Tongue (tissue), 2 donors: Measurements from ENCODE around the gene LPP. TPM values are rescaled to one million over a fixed set of nuclear protein-coding genes. Genes with fewer than 3 reads are reported as not detected.

ENCODE experiments used
- DNase-seq: peaks from one replicate; pipeline ENCODE4 v3.0.0-alpha.2; 2015
- total RNA-seq: library from RNA; depleted of rRNA; stranded (reverse); fragments of >200 nt; gene quantifications from one replicate; pipeline ENCODE4 v1.2.3, GENCODE V29; 2014

LPP gene
- total RNA-seq, 1 donor from 2014 or later: 59.4 TPM

DNA sequence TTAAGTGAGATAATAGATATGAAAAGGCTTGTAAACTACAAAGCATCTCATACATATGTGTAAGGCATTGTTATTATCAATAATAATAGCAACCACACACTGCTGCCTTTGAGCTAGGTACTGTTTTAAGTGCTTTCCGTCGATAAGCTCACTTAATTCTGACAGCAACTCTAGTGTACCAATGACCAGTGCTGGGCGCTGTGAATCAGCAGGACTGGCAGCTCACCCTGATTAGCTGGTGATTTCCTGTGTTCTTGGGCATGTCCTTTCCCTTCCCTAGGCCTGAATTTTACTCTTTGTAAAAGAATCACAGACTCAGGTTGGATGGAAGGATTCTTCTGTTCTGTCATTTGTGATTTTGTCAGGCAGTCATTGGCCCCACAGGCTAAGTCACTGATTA lies 215.6 kb downstream of the LPP start:
- DNase-seq: no peak

DNA sequence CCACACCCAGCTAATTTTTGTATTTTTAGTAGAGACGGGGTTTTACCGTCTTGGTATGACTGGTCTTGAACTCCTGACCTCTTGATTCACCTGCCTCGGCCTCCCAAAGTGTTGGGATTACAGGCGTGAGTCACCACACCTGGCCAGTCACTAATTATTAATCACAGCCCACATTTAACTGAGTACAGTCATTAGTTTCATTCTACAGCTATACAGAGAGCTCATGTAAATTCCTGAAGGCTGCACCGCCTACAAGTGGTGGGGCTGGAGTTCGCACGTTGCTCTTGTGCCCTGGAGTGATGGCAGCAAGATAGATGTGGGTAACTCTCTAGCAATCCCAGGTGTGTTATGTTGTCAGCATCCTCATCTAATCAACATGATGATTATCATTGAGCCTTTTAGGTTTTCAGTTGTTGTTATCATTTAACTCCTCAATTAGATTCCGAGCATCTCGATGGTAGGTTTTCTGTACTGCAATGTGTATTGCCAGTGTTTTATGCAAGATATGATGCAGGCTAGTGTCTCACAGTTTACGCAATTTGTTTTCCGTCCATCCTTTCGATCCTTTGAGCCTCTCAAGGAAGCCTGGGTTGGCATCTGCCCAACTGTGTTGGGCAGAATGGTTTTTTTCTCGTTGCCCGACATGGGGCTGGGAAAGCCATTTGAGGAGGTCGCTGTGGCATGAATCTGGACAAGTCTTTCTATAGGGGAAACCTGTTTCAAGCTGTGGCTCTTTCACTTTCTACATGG lies 216.3 kb downstream of the LPP start:
- no peak for DNase-seq

DNA sequence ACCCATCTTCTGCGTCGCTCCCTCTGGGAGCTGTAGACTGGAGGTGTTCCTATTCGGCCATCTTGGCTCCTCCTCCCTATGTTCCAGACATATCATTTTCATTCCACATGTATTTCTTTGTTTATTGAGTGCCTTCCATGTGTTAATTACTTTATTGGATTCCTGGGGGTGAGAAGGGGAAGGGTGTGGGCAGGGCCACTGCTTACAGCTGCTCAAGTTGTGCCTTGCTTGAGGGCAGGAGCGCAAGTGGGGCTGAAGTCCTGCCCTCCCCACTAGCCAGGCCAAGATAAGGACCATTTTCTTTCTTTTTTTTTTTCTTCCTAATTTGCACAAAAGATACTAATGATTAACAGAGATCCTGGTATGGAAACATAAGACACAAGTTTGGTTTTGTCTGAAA lies 224.8 kb downstream of the LPP start:
- DNase-seq: no peak

DNA sequence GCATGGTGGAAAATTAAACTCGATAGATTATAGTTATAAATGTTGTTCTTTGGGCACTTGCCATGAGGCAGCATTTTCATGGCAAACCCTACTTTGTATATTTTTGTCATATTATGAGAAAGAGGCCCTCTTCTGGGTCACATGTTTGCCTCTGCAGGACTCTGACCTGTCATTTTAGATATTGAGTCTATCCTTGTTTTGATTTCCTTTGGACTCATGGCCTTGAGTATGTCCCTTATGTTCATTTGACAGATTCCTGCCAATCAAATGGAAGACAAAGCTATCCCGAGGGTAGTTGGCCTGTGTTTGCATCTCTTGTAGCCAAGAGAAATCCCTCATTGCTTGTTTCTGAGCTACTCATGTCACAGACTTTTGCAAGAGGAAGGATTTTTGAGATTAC lies 226.3 kb downstream of the LPP start:
- DNase-seq: no peak

DNA sequence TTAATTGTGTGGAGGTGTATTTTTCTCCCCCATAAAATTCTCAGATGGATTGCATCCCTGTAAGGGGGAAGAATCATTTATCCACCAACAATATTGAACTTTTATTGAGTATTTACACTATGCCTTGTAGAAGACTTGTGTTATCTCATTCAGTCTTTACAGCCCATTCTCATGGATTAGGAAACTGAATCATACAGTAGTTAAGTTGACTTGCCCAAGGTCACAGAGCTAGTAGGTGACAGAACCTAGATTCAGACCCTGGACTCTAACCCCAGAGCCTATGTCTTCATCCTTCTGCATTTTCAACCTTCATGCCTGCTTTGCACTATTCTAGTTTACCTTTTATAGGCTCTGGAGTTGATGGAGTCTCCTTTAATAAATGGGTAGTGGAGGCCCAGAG lies 226.8 kb downstream of the LPP start:
- no peak for DNase-seq

DNA sequence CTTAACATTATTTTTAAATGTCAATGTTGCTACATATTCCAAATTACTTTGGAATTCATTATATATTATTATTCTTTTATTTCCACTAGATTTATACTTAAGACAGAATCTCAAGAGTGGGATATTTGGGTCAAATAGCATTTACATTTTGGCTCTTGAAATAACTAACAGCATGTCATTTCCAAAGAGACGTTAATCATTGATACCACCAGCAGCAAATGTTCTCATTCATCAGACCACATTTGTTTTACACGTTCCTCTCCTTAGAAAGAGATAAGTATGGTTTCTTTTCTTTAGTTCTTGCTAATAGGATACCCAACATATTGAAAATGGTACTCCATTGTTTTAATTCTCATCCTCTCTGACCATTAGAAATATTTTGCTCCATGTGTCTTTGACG lies 229.8 kb downstream of the LPP start:
- DNase-seq: no peak

DNA sequence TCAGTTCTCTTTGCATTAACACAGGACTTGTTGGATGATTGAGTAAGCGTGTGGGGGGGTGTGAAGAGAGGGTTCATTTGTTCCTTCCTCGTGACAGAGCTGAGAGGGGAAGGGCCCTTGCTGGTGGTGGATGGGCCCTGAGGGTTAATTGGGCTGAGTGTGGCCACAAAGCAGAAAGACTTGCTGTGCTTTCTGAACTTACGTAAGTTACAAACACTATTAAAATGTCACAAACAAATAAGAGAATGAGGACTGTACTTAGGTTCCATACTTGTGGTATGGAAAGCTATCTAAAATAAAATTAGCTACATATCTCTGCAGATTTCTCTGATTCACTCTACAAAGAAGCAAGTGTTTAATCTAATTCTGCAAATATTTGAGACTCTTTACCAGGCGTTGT lies 231.3 kb downstream of the LPP start:
- no peak for DNase-seq

DNA sequence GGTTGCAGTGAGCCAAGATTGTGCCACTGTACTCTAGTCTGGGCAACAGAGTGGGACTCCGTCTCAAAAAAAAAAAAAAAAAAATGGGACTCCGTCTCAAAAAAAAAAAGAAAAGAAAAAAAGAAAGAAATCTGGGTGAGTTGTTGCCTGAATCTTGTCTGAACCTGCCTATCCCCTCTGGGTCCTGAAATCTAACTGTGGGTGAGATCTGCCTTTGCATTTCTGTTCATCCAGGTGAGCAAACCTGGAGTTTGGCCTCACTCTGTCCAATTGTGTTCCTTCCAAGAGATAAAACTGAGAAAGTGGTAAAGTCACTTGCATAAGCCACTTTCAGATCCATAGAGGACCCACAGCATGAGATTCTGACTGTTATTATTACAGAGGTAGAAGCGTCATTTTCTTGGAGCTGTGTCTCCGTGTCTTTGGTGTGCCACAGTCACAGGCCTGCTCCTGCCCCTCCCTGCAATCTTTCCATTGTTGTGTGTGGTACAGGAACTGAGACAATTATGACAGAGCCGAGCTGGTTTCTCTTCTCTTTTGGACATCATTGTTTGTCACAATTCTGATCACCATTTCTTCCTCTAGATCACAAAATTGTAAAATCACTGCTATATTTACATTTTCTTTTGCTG lies 235.9 kb downstream of the LPP start:
- DNase-seq: peak; percentile 50

DNA sequence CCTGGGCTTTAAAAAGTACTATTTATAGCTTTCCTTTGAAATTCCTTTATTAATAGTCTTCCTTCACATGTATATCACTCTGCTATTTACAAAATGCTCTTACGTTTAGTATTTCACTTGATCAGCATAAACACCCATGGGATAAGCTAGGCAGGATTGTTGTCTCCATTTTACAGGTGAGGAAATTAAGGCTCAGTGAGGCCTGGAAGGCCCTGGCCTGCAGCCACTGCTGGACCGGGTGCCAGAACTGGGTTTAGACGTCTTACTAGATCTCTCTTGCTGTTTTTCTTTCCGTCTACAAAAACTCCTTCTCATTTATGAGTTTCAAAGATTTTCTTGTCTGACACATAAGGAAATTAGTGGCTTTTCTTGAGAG lies 236.4 kb downstream of the LPP start:
- DNase-seq: no peak

DNA sequence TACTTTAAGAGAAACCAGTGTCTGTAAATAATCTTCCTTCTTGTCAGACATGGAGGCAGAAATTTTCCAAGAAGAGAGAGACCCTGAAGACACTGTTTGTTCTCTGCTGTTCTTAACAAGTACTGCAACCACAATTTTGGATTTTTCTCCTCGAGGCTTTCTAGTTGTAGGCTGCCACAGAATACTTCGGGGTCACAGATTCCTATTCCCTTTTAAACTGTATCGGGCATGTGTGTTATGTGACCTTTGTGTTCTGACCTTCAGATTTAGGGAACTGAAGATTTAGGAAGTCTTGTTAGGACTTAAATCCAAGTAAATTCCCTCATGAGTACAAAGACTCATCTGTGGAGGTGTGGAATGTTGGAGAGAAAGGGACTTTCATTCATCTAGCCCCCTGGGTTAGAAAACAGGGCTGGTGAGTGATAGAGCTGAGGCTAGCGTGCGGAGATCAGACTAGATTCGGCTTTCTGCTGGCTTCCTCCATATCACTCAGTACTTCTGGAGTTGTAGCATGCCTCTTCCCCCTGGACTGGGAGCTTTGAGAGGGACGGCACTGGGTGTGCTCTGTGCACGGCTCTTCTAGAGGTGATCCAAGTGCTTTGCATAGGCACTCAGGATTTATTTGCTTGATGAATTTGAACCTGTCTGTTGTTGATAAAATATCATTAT lies 237.0 kb downstream of the LPP start:
- DNase-seq: no peak

DNA sequence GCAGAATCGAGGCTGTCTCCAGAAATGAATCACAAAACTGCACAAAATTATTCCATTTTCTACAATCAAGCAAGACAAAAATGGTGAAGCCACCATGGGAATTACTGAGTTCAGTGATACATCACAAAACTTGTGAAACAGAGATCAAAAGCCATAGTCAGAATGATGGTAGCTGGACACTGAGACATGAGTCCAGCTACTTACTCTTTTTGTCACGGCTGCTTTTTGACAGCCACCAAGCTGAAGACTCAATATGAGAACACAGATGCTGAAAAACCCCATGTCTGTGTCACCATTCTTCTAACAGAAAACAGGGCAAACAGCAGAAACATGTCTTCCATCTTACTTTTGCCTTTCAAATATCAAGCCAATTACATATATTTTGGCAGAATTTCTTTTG lies 237.6 kb downstream of the LPP start:
- DNase-seq: no peak

DNA sequence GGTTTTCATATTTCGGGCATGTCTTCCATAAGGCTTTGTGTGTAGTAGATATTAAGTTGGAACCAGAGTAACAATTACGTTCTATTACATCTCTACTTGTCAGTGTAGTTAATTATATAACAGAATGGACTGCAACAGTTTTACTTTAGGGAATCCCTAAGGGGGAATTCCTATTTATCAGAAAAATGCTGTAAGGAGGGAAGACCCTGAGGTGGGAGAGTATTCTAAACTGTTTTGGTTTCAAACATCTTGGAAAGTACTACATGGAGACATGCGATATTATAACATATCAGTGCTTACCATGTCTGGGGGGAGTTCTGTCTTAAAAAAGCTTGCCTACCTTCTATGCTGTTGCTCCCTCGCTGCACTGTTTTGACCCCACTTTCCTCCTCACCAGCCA lies 238.1 kb downstream of the LPP start:
- no peak for DNase-seq

DNA sequence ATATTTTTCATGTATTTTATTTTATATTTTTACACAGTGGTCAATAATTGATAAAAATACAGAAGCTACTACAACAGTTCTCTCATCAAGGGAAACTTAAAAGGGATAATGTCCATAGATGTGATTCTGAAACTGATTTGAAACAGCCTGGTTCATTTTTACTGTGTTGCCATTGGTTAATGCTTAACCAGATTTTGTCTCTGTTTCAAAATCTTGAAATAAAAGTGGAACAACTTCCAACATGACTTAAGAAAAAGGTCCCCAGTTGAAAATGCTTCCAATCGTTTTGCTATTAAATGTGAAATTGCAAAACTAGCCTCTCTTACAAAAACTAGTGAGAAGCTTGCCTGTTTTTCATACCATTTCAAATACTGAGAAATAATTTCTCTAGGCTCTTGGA lies 240.7 kb downstream of the LPP start:
- DNase-seq: no peak

DNA sequence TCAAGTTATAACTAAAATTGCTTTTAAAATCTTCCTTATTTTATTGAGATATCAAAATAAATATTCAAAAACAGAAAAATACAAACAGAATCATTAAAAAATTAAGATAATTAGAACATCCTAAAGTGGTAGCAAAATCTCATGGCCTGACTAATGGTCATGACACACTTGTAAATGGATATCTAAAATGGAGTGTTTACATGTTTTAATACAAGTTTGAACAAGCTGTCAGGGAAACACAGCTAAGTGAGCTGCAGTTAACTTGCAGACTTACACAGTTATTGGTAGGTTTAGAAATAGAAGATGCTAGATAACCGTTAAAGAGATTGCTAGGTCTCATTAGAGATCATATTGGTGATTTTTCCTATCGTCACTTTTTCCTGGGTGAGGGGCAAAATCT lies 242.3 kb downstream of the LPP start:
- no peak for DNase-seq

DNA sequence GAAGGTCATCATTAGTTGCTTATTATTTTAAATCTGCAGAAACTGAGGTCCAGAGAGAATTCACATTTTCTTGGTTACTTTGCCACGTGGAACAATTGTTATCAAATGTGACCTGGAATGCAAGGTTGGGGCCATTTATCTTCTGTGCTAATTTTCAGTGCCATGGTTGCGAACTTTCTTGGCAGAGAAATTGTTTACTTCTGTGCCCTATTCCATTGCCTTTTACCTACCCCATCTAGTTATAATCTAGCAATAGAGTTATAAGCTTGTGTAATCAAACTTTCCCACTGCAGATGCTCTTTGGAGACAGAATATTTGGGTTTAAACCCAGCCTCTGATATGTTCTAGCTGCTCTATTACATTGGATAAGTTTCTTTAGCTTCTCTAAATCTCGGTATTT lies 242.9 kb downstream of the LPP start:
- no peak for DNase-seq

DNA sequence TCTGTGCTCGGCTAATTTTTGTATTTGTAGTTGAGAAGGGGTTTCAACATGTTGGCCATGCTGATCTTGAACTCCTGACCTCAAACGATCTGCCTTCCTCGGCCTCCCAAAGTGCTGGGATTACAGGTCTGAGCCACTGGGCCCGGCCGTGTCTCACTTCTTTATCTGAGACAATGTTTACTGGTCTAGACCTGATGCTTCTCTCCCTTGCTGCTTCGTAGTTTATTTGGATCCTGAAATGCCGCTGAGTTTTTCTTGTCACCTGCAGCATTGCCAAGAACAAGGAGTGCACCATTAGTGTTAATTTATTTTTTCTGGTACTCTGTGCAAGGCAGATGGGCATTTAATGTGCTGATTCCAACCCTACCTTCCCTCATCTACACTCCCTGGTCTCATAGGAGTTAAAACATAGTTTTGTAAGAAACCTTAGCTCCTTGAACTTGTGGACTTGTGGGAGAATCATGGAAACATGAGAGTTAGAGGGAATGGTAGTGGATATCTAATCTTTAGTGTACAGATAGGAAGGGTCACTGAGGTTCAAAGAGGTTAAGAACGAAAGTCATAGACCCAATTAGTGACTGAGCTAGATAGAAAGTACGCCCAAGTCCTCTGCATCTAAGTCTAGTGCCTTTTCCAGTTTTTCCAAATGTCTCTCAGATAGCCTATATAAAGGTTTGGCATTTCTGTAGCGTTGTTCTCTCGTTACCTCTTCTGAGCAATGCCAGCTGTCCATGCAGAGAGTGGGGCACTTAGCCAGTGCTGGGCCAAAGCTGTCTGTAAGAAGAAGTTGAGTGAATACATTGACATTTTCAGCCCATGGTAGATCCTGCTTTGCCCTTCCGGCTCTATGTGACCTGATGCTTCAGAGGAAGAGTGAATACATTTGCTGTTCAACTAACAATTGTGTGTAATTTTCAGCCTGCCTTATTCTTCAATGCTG lies 244.1 kb downstream of the LPP start:
- peak; percentile 70 for DNase-seq

DNA sequence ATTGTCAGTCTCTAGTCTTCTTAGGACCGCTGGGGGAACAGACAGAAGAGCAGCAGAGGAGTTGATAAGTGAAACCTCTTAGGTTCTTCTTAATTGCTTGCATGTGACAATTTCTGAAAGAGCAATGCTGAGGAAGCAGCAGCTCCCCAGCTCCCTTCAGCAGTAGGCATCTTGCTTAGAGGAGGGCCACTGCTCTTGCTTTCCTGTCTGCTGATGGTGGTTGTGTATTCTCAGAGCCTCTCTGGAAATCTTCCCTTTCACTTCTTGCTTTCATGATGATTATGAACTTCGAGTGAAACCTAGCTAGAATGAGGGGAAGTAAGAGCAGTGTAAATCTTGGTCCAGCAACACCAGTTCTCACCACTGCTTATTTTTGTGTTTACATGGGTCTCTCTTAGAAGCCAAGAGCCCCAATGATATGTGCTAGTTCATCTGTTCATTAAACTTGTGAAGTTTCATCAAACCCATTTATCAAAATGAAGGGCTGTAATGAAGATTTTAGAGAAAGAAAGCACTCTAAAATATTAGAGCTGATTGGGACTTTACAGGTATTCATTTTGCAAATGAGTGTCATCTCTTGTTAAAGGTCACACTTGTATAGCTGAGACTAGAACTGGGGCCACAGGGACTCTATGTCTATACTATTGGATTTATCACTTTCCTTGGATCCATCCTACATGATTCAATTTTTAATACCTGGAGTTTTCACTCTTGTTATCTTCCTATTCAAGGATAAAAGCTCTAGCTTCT lies 246.7 kb downstream of the LPP start:
- no peak for DNase-seq

DNA sequence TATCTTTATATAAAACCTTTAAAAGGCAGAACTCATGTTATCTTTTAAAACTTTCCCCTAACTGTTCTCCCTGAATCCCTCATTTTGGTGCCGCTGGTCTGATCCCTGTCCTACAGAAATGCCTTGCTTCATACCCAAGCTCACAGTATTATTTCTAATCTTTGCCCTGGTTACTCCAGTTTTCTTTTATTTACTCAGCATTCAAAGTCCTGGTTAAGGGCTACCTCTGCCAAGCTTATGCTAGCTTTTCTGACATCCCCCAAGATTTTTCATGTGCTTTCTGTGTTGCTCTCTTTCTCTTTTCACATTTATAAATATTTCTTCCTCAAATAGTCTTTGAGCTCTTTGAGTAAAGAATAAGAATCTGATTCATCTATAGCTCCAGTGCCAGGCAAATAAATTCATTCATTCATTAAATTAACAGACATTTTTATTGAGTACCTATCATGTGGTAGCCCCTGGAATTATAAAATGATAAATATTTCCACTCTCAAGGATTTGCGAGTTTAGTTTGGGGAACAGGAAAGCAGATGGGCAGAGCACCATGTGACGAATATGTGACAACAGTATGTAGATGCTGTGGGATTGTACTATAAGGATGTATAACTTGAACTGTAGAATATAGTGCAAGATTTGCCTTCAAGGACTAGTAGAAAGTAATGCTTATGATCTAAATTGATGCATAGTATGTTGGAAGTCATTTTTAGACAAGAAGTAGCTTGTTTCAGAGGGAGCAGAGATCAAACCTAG lies 247.5 kb downstream of the LPP start:
- DNase-seq: no peak

DNA sequence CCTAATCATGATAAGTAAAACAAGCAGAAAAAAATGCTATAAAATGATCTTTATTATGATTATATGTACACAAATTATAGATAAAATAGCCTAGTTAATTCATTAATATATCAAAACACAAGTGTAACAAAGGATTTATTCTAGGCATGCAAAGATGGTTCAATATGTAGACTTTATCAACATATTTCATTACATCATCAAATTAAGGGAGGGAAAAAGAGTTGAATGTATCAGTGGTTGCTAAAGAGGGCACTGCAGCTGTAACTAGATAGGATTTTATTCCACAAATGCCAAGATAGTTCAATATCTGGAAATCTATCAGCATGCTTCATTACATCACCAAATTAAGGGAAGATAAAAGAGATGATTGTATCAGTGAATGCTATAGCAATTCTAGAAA lies 248.3 kb downstream of the LPP start:
- DNase-seq: no peak

DNA sequence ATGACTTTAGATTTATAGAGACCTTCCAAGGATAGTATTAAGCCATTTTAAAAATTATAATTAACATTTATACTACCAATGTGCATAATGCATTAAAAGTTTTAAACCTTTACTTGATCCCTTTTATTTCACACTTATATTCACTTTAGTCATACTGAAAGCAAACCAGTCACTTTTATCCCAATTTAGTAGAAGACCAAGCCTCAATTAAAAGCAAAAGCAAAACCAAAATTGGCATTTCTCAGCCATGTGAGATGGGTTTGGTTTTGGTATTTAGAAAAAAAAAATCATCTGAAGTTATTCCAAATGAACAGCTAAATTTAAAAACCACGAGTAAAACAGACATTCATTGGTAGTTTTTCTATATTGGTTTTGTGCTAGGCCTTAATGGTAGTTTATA lies 249.4 kb downstream of the LPP start:
- DNase-seq: no peak

DNA sequence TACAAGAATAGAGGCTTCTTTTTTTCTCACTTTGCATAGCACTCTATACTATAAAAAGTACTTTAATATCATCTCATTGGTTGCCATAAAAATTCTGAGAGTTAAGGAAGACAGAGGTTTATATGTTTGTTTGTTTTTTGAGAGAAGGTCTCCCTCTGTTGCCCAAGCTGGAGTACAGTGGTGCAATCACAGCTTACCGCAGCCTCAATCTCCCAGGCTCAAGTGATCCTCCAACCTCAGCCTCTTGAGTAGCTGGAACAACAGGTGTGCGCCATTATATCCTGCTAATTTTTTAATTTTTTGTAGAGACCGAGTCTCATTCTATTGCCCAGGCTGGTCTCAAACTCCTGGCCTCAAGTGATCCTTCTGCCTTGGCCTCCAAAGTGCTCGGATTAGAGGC lies 250.2 kb downstream of the LPP start:
- no peak for DNase-seq
